Measurements from ENCODE around the gene KLHL35. TPM values are rescaled to one million over a fixed set of nuclear protein-coding genes. Genes with fewer than 3 reads are reported as not detected.

KLHL35 gene
- polyA plus RNA-seq, 3 donors, result 0.33 to 0.45 TPM; not detected in 1

DNA sequence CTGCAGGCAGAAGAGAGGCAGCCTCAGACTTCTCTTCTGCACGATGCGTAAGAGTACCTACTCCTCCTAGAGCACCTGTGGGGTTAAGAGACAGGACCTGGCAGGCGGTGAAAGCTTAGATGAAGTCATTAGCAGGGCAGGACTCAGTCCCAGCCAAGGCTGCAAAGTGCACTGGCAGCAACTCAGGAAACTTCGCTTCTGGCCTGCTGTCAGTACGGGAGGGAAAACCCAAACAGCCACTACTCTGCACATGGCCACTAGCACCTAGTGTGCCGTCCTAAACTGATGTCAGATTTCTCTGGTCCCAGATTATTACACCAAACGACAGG, 8.8 kb upstream of the KLHL35 start:
- no peaks in the 10 kb centered on the region for H3K9me3 ChIP-seq (replicated peaks in 1 of 2; ENCODE audit: control insufficient read depth in 1 of 2, insufficient read depth in 1 of 2, low read length in 2 of 2)
- no peak overlapping the region for H3K27ac Mint-ChIP-seq
- no peak overlapping the region for H3K4me3 ChIP-seq (replicated peaks in 1 of 3; ENCODE audit: low read depth in 2 of 3, low read length in 3 of 3)
- TF ChIP-seq, protein P1, sequence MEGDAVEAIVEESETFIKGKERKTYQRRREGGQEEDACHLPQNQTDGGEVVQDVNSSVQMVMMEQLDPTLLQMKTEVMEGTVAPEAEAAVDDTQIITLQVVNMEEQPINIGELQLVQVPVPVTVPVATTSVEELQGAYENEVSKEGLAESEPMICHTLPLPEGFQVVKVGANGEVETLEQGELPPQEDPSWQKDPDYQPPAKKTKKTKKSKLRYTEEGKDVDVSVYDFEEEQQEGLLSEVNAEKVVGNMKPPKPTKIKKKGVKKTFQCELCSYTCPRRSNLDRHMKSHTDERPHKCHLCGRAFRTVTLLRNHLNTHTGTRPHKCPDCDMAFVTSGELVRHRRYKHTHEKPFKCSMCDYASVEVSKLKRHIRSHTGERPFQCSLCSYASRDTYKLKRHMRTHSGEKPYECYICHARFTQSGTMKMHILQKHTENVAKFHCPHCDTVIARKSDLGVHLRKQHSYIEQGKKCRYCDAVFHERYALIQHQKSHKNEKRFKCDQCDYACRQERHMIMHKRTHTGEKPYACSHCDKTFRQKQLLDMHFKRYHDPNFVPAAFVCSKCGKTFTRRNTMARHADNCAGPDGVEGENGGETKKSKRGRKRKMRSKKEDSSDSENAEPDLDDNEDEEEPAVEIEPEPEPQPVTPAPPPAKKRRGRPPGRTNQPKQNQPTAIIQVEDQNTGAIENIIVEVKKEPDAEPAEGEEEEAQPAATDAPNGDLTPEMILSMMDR (IDR thresholded peaks at IDR 0.05), result no peak
- H3K79me2 ChIP-seq (ENCODE audit: insufficient read depth, low read length), result no peaks in the 10 kb centered on the region
- peaks cover 0 to 5% of the 10 kb centered on the region in 2 donors for H3K36me3 ChIP-seq (replicated peaks in 1 of 2; ENCODE audit: control insufficient read depth in 1 of 2, insufficient read depth in 2 of 2, low read length in 2 of 2)
- no peaks in the 10 kb centered on the region for H3K27me3 ChIP-seq (ENCODE audit: control insufficient read depth in 2 of 2, insufficient read depth in 2 of 2, low read length in 2 of 2)
- no peak overlapping the region for H3K9ac ChIP-seq (ENCODE audit: insufficient read depth, low read length, poor library complexity, severe bottlenecking)
- no peaks in the 10 kb centered on the region for H3K9me3 Mint-ChIP-seq
- no peak overlapping the region for H3K27ac ChIP-seq (ENCODE audit: low read depth in 1 of 2, low read length in 2 of 2)
- H3K36me3 Mint-ChIP-seq, result peaks cover 12 to 23% of the 10 kb centered on the region in 2 donors
- DNase-seq, result no peak
- no peak overlapping the region for H3K4me3 Mint-ChIP-seq
- H3K4me1 Mint-ChIP-seq, result no peaks in the 10 kb centered on the region
- no peaks in the 10 kb centered on the region for H3K4me1 ChIP-seq (ENCODE audit: control insufficient read depth in 1 of 2, insufficient read depth in 2 of 2, low read length in 2 of 2)
- no peak overlapping the region for H3K4me2 ChIP-seq (replicated peaks; ENCODE audit: extremely low read depth, low read length, poor library complexity, severe bottlenecking)
- no peaks in the 10 kb centered on the region for H4K20me1 ChIP-seq (ENCODE audit: insufficient read depth, low read length)
- intact Hi-C loops (cut with micrococcal nuclease), result no loop called here
- WGBS (ENCODE audit: insufficient coverage), result 96% methylated on average over 7 of the region's 7 CpGs
- H3K27me3 Mint-ChIP-seq (ENCODE audit: low read depth in 3 of 3), result peaks cover 0 to 4% (median 3%) of the 10 kb centered on the region in 3 donors
- no peak overlapping the region for H2AFZ ChIP-seq (ENCODE audit: insufficient read depth, low read depth, low read length, poor library complexity, severe bottlenecking)

DNA sequence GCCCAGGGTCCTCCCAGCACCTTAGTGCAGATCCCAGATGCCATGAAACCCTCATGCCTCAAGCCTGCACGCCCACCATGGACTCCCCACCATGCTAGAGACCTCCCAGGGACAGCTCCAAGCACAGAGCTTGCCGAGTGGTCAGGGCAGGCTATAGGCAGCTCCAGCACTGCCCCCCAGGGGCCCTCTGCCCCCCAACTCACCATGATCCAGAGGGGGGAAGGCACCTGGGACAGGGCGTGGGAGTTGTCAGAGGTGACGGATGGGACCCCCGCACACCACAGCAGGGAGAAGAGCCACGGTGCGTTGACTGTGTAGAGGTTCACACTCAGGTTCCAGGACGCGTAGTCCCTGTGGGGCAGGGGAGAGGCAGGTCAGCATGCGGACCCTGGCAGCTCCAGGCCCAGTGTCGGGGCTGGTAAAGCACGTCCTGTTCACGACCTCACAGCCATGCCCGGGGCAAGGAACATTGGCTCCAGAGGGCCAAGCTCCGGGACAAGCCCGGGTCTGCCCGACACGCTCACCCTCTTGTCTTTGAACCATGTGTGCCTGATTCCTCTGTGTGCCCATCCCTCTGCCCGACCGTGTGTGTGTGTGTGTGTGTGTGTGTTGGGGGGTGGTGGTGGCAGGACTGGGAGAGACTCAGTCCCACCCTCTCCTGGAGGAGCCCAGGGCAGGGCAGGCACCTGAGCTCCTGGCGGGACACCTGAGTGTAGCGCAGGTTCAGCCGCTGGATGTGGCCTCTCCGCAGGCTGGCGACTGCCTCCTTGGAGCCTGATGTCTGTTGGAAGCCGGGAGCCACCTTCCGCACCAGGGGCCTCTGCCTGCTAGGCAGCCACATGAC, 8.2 kb upstream of the KLHL35 start:
- H3K27ac ChIP-seq (ENCODE audit: low read depth in 1 of 2, low read length in 2 of 2), result no peak overlapping the region
- H3K27me3 ChIP-seq (ENCODE audit: control insufficient read depth in 2 of 2, insufficient read depth in 2 of 2, low read length in 2 of 2), result no peaks in the 10 kb centered on the region
- H3K79me2 ChIP-seq (ENCODE audit: insufficient read depth, low read length), result no peaks in the 10 kb centered on the region
- intact Hi-C loops (cut with micrococcal nuclease), result no loop called here
- H3K4me1 Mint-ChIP-seq, result no peaks in the 10 kb centered on the region
- no peaks in the 10 kb centered on the region for H3K9me3 Mint-ChIP-seq
- no peak overlapping the region for H3K27ac Mint-ChIP-seq
- H3K36me3 ChIP-seq (replicated peaks in 1 of 2; ENCODE audit: control insufficient read depth in 1 of 2, insufficient read depth in 2 of 2, low read length in 2 of 2), result peaks cover 0 to 9% of the 10 kb centered on the region in 2 donors
- no peak overlapping the region for H3K4me2 ChIP-seq (replicated peaks; ENCODE audit: extremely low read depth, low read length, poor library complexity, severe bottlenecking)
- no peaks in the 10 kb centered on the region for H3K4me1 ChIP-seq (ENCODE audit: control insufficient read depth in 1 of 2, insufficient read depth in 2 of 2, low read length in 2 of 2)
- DNase-seq, result no peak
- no peaks in the 10 kb centered on the region for H4K20me1 ChIP-seq (ENCODE audit: insufficient read depth, low read length)
- peaks cover 0 to 4% (median 3%) of the 10 kb centered on the region in 3 donors for H3K27me3 Mint-ChIP-seq (ENCODE audit: low read depth in 3 of 3)
- H3K4me3 Mint-ChIP-seq, result no peak overlapping the region
- TF ChIP-seq, protein P1 (IDR thresholded peaks at IDR 0.05), result no peak
- WGBS (ENCODE audit: insufficient coverage), result 93% methylated on average over 20 of the region's 27 CpGs
- H3K4me3 ChIP-seq (replicated peaks in 1 of 3; ENCODE audit: low read depth in 2 of 3, low read length in 3 of 3), result no peak overlapping the region
- H3K36me3 Mint-ChIP-seq, result peaks cover 18 to 28% of the 10 kb centered on the region in 2 donors
- no peak overlapping the region for H2AFZ ChIP-seq (ENCODE audit: insufficient read depth, low read depth, low read length, poor library complexity, severe bottlenecking)
- H3K9me3 ChIP-seq (replicated peaks in 1 of 2; ENCODE audit: control insufficient read depth in 1 of 2, insufficient read depth in 1 of 2, low read length in 2 of 2), result no peaks in the 10 kb centered on the region
- H3K9ac ChIP-seq (ENCODE audit: insufficient read depth, low read length, poor library complexity, severe bottlenecking), result no peak overlapping the region

Data from CD14-positive monocyte (primary cell).